H9 (cell line): Measurements from ENCODE around the gene RRAGD. TPM values are rescaled to one million over a fixed set of nuclear protein-coding genes. Genes with fewer than 3 reads are reported as not detected.

Experiments used
- DNase-seq: peaks from one replicate; pipeline ENCODE4 v3.0.0-alpha.2; 2017
- H2AFZ ChIP-seq: one replicate; pipeline ENCODE4 v1.6.1; 2013; ENCODE audit warnings: mild to moderate bottlenecking, low read length, control low read depth, moderate library complexity
- H2AK5ac ChIP-seq: 2 replicates; pipeline ENCODE4 v1.6.1; 2013; ENCODE audit warnings: low read length, control low read depth, mixed read lengths; ENCODE audit not compliant: insufficient read length
- H2BK120ac ChIP-seq: one replicate; pipeline ENCODE4 v1.6.1; 2013; ENCODE audit warnings: low read depth, mild to moderate bottlenecking, low read length, control low read depth, inconsistent platforms; ENCODE audit not compliant: poor library complexity, severe bottlenecking
- H2BK12ac ChIP-seq: 2 replicates; pipeline ENCODE4 v1.6.1; 2013; ENCODE audit warnings: low read length, control low read depth, mixed read lengths, low read depth; ENCODE audit not compliant: insufficient read length
- H2BK15ac ChIP-seq: 2 replicates; pipeline ENCODE4 v1.6.1; 2013; ENCODE audit warnings: low read depth, low read length, control low read depth
- H2BK20ac ChIP-seq: one replicate; pipeline ENCODE4 v1.6.1; 2013; ENCODE audit warnings: low read depth, mild to moderate bottlenecking, low read length, control low read depth, inconsistent platforms; ENCODE audit not compliant: poor library complexity, severe bottlenecking
- H2BK5ac ChIP-seq: 2 replicates; pipeline ENCODE4 v1.6.1; 2013; ENCODE audit warnings: low read length, control low read depth, mixed read lengths; ENCODE audit not compliant: insufficient read length
- H3K14ac ChIP-seq: 2 replicates; pipeline ENCODE4 v1.6.1; 2013; ENCODE audit warnings: low read length, control low read depth; ENCODE audit not compliant: insufficient read depth
- H3K18ac ChIP-seq: 2 replicates; pipeline ENCODE4 v1.6.1; 2013; ENCODE audit warnings: low read depth, mild to moderate bottlenecking, mixed read lengths, low read length, control low read depth; ENCODE audit not compliant: insufficient read length
- H3K23ac ChIP-seq: 2 replicates; pipeline ENCODE4 v1.6.1; 2013; ENCODE audit warnings: low read length, control low read depth, mixed read lengths, low read depth; ENCODE audit not compliant: insufficient read length
- H3K23me2 ChIP-seq: 2 replicates; pipeline ENCODE4 v1.6.1; 2013; ENCODE audit warnings: low read depth, mild to moderate bottlenecking, mixed read lengths, low read length, control low read depth; ENCODE audit not compliant: insufficient read length, poor library complexity, severe bottlenecking
- H3K27ac ChIP-seq: 2 replicates; pipeline ENCODE4 v1.5.1; 2013; ENCODE audit warnings: low read length, control low read depth, mixed read lengths, low read depth; ENCODE audit not compliant: insufficient read length
- H3K27me3 ChIP-seq: 2 replicates; pipeline ENCODE4 v1.6.1; 2013; ENCODE audit warnings: low read length, control low read depth, inconsistent platforms; ENCODE audit not compliant: insufficient read depth
- H3K4ac ChIP-seq: 2 replicates; pipeline ENCODE4 v1.6.1; 2013; ENCODE audit warnings: low read depth, mild to moderate bottlenecking, control low read depth, inconsistent platforms, low read length, moderate library complexity
- H3K4me1 ChIP-seq: 2 replicates; pipeline ENCODE4 v1.6.1; 2013; ENCODE audit warnings: low read length, control low read depth, inconsistent platforms; ENCODE audit not compliant: insufficient read depth
- H3K4me2 ChIP-seq: 2 replicates; pipeline ENCODE4 v1.6.1; 2013; ENCODE audit warnings: low read length, control low read depth, mixed read lengths; ENCODE audit not compliant: insufficient read length, insufficient read depth
- H3K56ac ChIP-seq: 2 replicates; pipeline ENCODE4 v1.6.1; 2013; ENCODE audit warnings: low read depth, mild to moderate bottlenecking, mixed read lengths, low read length, control low read depth; ENCODE audit not compliant: insufficient read length
- H3K79me1 ChIP-seq: 2 replicates; pipeline ENCODE4 v1.6.1; 2013; ENCODE audit warnings: low read depth, mild to moderate bottlenecking, moderate library complexity, low read length, control low read depth, inconsistent platforms; ENCODE audit not compliant: insufficient read depth, poor library complexity, severe bottlenecking
- H3K79me2 ChIP-seq: 2 replicates; pipeline ENCODE4 v1.6.1; 2013; ENCODE audit warnings: low read length, control low read depth, inconsistent platforms; ENCODE audit not compliant: insufficient read depth
- H3K9ac ChIP-seq: 2 replicates; pipeline ENCODE4 v1.6.1; 2013; ENCODE audit warnings: low read length, control low read depth, mixed read lengths; ENCODE audit not compliant: insufficient read length; ENCODE audit errors: extremely low read depth
- H3K9me3 ChIP-seq: one replicate; pipeline ENCODE4 v1.6.1; 2013; ENCODE audit warnings: low read depth, low read length, inconsistent platforms; ENCODE audit not compliant: control insufficient read depth
- H3T11ph ChIP-seq: one replicate; pipeline ENCODE4 v1.6.1; 2013; ENCODE audit warnings: mild to moderate bottlenecking, low read length, control low read depth, inconsistent platforms
- H4K20me1 ChIP-seq: one replicate; pipeline ENCODE4 v1.6.1; 2013; ENCODE audit not compliant: control insufficient read depth, insufficient read length, insufficient read depth
- H4K5ac ChIP-seq: 2 replicates; pipeline ENCODE4 v1.6.1; 2013; ENCODE audit warnings: low read depth, mild to moderate bottlenecking, mixed read lengths, low read length, control low read depth; ENCODE audit not compliant: insufficient read length
- H4K8ac ChIP-seq: replicated peaks from 2 replicates; pipeline ENCODE4 v1.6.1; 2013; ENCODE audit warnings: low read length, control low read depth, mixed read lengths, low read depth; ENCODE audit not compliant: insufficient read length
- H4K91ac ChIP-seq: 2 replicates; pipeline ENCODE4 v1.6.1; 2013; ENCODE audit warnings: low read depth, mild to moderate bottlenecking, moderate library complexity, mixed read lengths, low read length, control low read depth; ENCODE audit not compliant: insufficient read length
- H3K27ac Mint-ChIP-seq, 3 experiments: 2 replicates in 2 of 3; 3 replicates in 1 of 3; pipeline ENCODE4 v1.8.0; 2020 to 2021; ENCODE audit warnings: mixed read lengths in 3 of 3, mild to moderate bottlenecking in 1 of 3, moderate library complexity in 1 of 3
- H3K27me3 Mint-ChIP-seq: 2 replicates; pipeline ENCODE4 v1.8.0; 2021; ENCODE audit warnings: low read depth, mild to moderate bottlenecking, moderate library complexity, mixed read lengths
- H3K36me3 Mint-ChIP-seq, 3 experiments: 2 replicates in 2 of 3; 3 replicates in 1 of 3; pipeline ENCODE4 v1.8.0; 2020 to 2021; ENCODE audit warnings: low read depth in 3 of 3, mixed read lengths in 3 of 3; ENCODE audit not compliant: insufficient read depth in 1 of 3
- H3K4me1 Mint-ChIP-seq, 2 experiments: 2 replicates each; pipeline ENCODE4 v1.8.0; 2020; ENCODE audit warnings: mixed read lengths in 2 of 2
- H3K4me3 Mint-ChIP-seq, 2 experiments: 2 replicates in 1 of 2; 3 replicates in 1 of 2; pipeline ENCODE4 v1.8.0; 2020 to 2021; ENCODE audit warnings: mild to moderate bottlenecking in 2 of 2, mixed read lengths in 2 of 2, moderate library complexity in 1 of 2
- H3K9me3 Mint-ChIP-seq, 2 experiments: 2 replicates in 1 of 2; 3 replicates in 1 of 2; pipeline ENCODE4 v1.8.0; 2020; ENCODE audit warnings: mild to moderate bottlenecking in 2 of 2, mixed read lengths in 2 of 2, moderate library complexity in 1 of 2
- WGBS: extraction: QIAGEN DNeasy Blood & Tissue Kit; methylation state at CpG from one replicate; pipeline ENCODE4 v1.1.7; 2013; ENCODE audit warnings: missing lambda C conversion rate, low lambda C conversion rate, mixed read lengths; ENCODE audit not compliant: insufficient read length; ENCODE audit errors: extremely low coverage; 5-methylcytosine and 5-hydroxymethylcytosine counted together
- total RNA-seq: library from RNA; stranded (reverse); gene quantifications from 2 replicates; pipeline ENCODE4 v1.2.1, GENCODE V29; 2021
- TF ChIP-seq, protein P1 (sequence below): fragments of 200-600 bp; sonication (generic); conservative IDR thresholded peaks from 3 replicates; pipeline ENCODE4 v1.8.0; 2021; ENCODE audit warnings: antibody characterized with exemption, mild to moderate bottlenecking

RRAGD gene
- total RNA-seq, 1 experiment from 2014 or later = 10.6 TPM

DNA sequence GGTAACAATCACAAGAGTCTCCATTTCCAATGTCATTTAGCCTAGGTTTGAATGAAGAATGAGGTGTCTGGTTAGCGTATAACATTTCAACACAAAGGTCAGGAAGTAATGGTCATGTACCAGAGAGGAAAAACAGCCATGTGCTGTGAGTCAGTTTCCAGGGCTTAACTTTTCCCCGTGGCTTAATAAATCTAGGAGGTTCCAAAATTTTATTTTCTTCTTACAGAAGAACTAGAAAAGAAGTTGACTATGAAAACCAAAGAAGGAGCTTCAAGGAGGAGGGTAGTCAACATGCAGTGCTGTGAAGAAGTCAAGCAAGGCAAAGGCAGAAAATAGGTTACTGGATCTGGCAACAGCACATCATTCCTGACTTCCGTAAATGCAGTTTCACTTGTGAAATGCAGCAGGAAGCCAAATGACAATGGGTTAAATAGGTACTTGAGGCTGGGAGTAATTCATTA is 88.5 kb downstream of the RRAGD start:
- no peaks in the 10 kb centered on the region for H3K27me3 ChIP-seq
- peaks cover 20 to 29% of the 10 kb centered on the region in 2 experiments for H3K9me3 Mint-ChIP-seq
- no peak overlapping the region for H3K23ac ChIP-seq
- H3K4me3 Mint-ChIP-seq = no peak overlapping the region
- no peak for DNase-seq
- no peak overlapping the region for H2AK5ac ChIP-seq
- H2BK20ac ChIP-seq = no peak overlapping the region
- no peaks in the 10 kb centered on the region for H3K79me1 ChIP-seq
- H2AFZ ChIP-seq = no peak overlapping the region
- H4K8ac ChIP-seq = no peak overlapping the region
- H2BK120ac ChIP-seq = no peak overlapping the region
- H3K36me3 Mint-ChIP-seq = peaks cover 9 to 27% (median 16%) of the 10 kb centered on the region in 3 experiments
- no peak overlapping the region; a peak in 1 of 7 replicates for H3K27ac Mint-ChIP-seq
- no peak overlapping the region for H3K56ac ChIP-seq
- H3K14ac ChIP-seq = no peak overlapping the region
- no peak overlapping the region for H2BK5ac ChIP-seq
- H2BK12ac ChIP-seq = no peak overlapping the region
- no peak overlapping the region for H3T11ph ChIP-seq
- H4K5ac ChIP-seq = no peak overlapping the region
- no peaks in the 10 kb centered on the region for H3K27me3 Mint-ChIP-seq
- WGBS = no CpG with 5 or more reads among the region's 3 CpGs
- no peak overlapping the region for H3K9ac ChIP-seq
- H3K23me2 ChIP-seq = no peaks in the 10 kb centered on the region
- H4K91ac ChIP-seq = no peak overlapping the region
- H3K9me3 ChIP-seq = peaks cover 9% of the 10 kb centered on the region
- no peak overlapping the region for H2BK15ac ChIP-seq
- peaks cover 0 to 16% of the 10 kb centered on the region in 2 experiments; a peak in 2 of 4 replicates for H3K4me1 Mint-ChIP-seq
- no peaks in the 10 kb centered on the region for H3K4me1 ChIP-seq
- H3K4ac ChIP-seq = no peak overlapping the region
- H3K27ac ChIP-seq = no peak overlapping the region
- H3K18ac ChIP-seq = no peak overlapping the region
- H3K4me2 ChIP-seq = no peak overlapping the region
- H4K20me1 ChIP-seq = no peaks in the 10 kb centered on the region
- TF ChIP-seq, protein P1, sequence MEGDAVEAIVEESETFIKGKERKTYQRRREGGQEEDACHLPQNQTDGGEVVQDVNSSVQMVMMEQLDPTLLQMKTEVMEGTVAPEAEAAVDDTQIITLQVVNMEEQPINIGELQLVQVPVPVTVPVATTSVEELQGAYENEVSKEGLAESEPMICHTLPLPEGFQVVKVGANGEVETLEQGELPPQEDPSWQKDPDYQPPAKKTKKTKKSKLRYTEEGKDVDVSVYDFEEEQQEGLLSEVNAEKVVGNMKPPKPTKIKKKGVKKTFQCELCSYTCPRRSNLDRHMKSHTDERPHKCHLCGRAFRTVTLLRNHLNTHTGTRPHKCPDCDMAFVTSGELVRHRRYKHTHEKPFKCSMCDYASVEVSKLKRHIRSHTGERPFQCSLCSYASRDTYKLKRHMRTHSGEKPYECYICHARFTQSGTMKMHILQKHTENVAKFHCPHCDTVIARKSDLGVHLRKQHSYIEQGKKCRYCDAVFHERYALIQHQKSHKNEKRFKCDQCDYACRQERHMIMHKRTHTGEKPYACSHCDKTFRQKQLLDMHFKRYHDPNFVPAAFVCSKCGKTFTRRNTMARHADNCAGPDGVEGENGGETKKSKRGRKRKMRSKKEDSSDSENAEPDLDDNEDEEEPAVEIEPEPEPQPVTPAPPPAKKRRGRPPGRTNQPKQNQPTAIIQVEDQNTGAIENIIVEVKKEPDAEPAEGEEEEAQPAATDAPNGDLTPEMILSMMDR = no peak
- H3K79me2 ChIP-seq = no peaks in the 10 kb centered on the region
